Activated CD4-positive, alpha-beta T cell treated with anti-CD3 and anti-CD28 coated beads for 1 hour (primary cell): ENCODE measurements around the gene MAPK4.

Experiments used
- DNase-seq: peaks from one replicate; pipeline ENCODE4 v3.0.0-alpha.2; 2020

The MAPK4 gene

DNA sequence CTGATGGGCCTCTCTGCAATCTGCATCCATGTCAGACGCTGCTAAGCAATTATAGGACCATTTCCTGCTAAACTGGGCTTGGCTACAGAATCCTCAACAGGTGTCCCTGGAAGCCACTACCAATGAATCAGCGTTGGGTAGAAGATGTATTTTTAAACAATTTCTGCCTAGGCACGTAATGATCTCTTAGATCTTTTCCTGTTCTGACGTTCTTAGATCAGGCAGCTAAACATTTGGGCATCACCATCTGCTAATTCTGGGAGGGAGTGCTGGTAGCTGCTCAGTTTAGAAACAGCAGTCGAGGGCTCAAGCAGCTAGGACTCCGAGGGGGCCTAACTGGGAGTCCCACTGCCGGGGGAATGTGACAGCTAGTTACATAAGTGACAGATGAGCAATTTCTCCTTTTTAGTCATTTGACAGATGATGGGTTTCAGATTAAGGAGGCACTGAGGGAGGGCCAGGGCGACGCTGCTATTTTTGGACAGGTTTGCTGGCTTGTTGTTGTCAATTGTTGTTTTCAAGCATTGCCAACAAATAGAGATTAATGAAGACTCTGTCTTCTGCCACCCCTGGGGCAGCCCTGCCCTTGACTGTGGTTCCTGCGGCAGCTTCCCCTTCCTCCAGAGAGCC lies 167.2 kb downstream of the MAPK4 start:
- no peak for DNase-seq

GRCh38 chr18:50727721-50728471 lies 168.0 kb downstream of the MAPK4 start:
- DNase-seq: no peak

- no peak for DNase-seq
Observed at GRCh38 chr18:50729376-50729775, 169.5 kb downstream of the MAPK4 start.

DNA sequence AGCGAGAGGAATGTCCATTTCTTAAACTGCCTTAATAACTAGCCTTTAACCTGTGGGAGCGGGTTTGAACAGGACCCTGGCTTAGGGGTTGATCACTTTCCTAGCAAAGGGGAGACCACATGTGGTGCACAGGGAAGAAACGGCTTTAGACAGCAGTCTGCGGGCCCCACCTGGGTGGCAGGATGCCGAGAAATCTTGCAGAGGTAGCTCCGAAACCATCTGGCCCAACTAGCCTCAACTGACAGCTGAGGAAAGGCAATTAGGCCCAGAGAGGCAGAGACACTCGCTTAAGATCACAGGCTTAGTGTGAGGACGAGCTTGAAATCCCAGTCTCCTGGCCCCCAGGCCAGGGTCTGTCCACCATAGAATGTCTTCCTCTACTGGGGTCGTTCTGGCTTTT lies 170.1 kb downstream of the MAPK4 start:
- DNase-seq: no peak

DNA sequence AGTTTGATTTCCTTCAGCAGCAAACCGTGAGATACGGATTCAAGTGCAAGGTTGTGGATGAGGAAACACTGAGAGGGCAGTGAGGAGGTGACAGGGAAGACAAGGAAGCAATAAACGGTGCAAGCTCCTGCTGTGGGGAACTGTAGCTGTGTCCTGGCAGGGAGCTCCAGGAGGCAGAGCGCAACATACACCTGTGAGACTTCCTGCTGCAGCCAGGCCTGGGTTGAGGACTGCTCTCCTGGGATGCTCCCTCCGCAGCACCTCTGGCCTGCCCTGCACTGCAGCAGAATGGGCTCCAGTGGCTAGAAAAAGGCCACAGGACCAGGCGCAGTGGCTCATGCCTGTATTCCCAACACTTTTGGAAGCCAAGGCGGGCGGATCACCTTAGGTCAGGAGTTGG lies 174.5 kb downstream of the MAPK4 start:
- no peak for DNase-seq

- DNase-seq: no peak
Observed at GRCh38 chr18:50734886-50735285, 175.0 kb downstream of the MAPK4 start.

GRCh38 chr18:50737127-50737526 lies 177.2 kb downstream of the MAPK4 start:
- DNase-seq: no peak

DNA sequence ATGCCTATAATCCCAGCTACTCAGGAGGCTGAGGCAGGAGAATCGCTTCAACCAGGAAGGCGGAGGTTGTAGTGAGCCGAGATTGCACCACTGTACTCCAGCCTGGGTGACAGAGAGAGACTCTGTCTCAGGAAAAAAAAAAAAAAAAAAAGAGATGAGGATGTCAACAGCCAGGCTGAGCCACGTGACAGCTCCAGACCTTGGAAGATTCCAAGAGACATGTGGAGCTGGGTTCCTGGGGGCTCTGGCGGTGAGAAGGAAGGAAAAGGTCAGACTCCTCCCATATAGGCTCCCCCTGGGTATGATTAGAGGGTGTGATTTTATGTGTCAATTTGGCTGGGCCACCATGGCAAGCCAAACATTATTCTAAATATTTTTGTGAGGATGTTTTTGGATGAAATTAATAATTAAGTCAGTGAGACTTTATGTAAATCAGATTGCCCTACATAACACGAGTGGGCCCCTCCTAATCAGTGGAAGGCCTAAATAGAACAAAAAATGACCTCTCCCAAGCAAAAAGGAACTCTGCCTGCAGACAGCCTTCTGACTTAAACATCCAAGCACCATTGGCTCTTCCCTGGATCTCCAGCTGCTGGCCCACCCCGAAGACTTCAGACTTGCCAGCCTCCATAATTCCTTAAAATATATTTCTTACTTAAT lies 178.3 kb downstream of the MAPK4 start:
- no peak for DNase-seq

DNA sequence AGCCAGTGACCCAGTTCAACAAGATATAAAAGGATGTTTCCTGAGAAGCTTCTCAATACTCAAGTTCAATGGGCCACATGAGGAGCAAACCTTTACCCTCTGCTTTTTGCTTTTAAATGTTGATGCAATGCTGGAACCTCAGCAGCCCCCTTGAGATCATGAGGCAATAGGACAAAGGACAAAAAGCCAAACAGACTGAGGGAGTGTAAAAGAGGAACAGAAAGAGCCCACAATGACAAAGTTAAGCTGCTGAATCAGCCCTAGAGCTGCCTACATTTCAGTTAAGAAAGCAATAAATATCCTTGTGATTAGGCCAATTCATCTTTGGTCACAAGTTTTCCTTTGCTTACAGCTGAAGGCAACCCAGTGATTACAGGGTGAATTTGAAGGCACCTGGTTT lies 183.1 kb downstream of the MAPK4 start:
- no peak for DNase-seq

DNA sequence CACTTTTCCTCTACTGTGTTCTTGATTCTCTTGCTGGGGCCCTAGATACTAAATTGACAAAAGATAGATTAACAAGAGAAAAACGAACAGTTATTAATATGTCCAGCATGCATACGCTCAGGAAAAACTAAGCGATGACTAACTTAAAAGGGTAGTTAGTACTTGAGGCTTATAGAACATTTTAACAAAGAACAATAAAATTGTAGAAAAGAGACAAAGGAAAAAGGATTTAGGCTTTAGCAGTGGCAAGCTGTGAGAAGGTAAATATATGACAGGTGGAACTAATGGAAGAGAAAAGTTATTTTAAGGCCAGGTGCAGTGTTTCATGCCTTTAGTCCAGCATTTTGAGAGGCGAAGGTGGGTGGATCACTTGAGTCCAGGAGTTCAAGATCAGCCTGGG lies 184.4 kb downstream of the MAPK4 start:
- DNase-seq: no peak

- no peak for DNase-seq
Observed at GRCh38 chr18:50745945-50746344, 186.1 kb downstream of the MAPK4 start.

GRCh38 chr18:50747849-50748242 lies 188.0 kb downstream of the MAPK4 start:
- DNase-seq: no peak

- no peak for DNase-seq
Observed at GRCh38 chr18:50748243-50749229, 188.6 kb downstream of the MAPK4 start.

DNA sequence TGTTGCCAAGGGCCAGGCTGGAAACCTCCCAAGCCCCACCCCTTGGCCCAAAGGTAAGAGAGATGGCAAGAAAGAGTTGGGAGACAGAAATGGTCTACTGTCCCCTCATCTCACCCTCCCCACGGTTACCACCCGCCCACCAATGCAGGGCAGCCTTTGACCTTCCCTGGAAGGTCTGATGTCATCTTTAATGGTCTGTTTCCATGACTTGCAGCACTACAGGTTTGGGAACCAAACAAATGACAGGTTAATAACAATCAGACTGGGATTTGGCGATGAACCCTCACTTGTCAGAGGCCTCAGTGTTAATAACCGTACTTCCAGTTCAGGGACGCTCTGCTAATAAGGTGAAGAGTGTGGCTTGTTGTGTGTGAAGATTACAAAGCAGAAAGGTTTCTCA lies 189.5 kb downstream of the MAPK4 start:
- DNase-seq: no peak

GRCh38 chr18:50749945-50750344 lies 190.1 kb downstream of the MAPK4 start:
- no peak for DNase-seq

GRCh38 chr18:50750546-50750945 lies 190.7 kb downstream of the MAPK4 start:
- no peak for DNase-seq

DNA sequence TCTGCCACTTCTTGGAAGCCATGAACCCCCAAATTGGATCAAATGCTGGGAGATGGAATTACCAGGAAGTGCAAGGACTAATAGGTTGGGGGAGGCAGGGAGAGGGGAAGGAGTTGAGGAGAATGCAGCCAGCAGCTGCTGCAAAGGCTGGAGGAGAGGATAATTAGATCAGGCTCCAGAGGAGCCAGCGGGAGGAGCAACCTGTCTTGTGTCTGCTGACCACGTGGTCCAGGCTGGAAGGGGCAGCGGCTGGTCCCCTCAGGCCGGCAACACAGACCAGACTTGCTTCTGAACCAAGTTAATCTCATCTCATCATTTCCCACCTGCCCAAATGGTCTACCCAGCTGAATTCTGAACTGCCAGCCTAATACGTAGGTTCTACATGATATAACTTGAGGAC lies 191.6 kb downstream of the MAPK4 start:
- DNase-seq: no peak

DNA sequence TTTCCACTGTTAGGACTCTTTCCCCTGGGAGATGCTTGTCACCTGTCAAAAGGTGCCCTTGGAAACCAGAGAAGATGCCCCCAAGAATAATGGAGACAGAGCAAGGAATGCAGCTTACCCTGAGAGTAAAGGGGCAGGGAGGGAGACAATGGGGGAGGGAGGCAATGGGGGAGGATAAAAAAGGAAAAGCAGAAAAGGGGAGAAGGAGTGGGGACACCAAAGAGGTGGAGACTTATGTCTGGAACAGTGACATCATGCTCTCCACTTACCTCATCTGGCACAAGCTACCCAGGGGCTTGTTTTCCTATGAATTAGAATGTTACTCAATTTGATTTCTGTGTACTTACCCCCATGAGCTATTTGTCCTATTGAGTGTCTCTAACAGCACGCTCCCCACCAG lies 192.1 kb downstream of the MAPK4 start:
- no peak for DNase-seq

- DNase-seq: no peak
Observed at GRCh38 chr18:50753311-50753710, 193.4 kb downstream of the MAPK4 start.

- no peak for DNase-seq
Observed at GRCh38 chr18:50754297-50754696, 194.4 kb downstream of the MAPK4 start.

- no peak for DNase-seq
Observed at GRCh38 chr18:50757358-50757757, 197.5 kb downstream of the MAPK4 start.

DNA sequence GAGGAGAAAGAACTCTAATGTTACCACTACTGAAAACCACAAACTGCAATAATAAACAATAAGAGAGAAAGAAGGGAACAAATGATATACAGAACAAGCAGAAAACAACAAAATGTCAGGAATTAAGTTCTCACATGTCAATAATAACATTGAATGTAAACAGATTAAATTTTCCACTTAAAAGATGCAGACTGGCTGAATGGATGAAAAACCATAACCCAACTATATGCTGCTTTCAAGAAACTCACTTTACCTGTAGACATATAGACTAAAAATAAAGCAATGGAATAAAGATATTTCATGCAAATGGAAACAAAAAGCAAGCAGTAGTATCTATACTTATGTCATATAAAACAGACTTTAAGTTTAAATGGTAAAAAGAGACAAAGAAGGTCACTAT lies 209.6 kb downstream of the MAPK4 start:
- no peak for DNase-seq

GRCh38 chr18:50775207-50775606 lies 215.3 kb downstream of the MAPK4 start:
- no peak for DNase-seq
